ENCODE results near the gene PRDX5.

PRDX5 gene

GRCh38 chr11:64334764-64335735 lies 17.1 kb downstream of the PRDX5 start (continued):
- TF ChIP-seq INSM2 (tag by site-specific recombination; IDR thresholded peaks at IDR 0.05) (no peak), ZNF37A (tag by site-specific recombination; IDR thresholded peaks at IDR 0.05) (no peak), ZBTB26 (tag by site-specific recombination; optimal IDR thresholded peaks at IDR 0.05) (no peak), ZNF529 (tag by site-specific recombination; IDR thresholded peaks at IDR 0.05; ENCODE audit: insufficient replicate concordance) (no peak), ZNF202 (tag by site-specific recombination; IDR thresholded peaks at IDR 0.05; ENCODE audit: borderline replicate concordance) (no peak), ZNF324 (tag by site-specific recombination; IDR thresholded peaks at IDR 0.05) (peak; percentile 62; the same call in 1 of the 2 replicates), ZNF26 (tag by site-specific recombination; IDR thresholded peaks at IDR 0.05) (no peak), ZNF660 (tag by site-specific recombination; IDR thresholded peaks at IDR 0.05) (peak; percentile 36; the same call in 1 of the 2 replicates), REST (tag by site-specific recombination; IDR thresholded peaks at IDR 0.05) (no peak), ZBTB1 (tag by site-specific recombination; IDR thresholded peaks at IDR 0.05) (no peak), ZNF624 (tag by site-specific recombination; IDR thresholded peaks at IDR 0.05) (no peak), ZNF658 (tag by site-specific recombination; IDR thresholded peaks at IDR 0.05) (no peak), ZNF394 (tag by site-specific recombination; IDR thresholded peaks at IDR 0.05; ENCODE audit: borderline replicate concordance) (peak; percentile 59), ZNF792 (tag by site-specific recombination; IDR thresholded peaks at IDR 0.05) (no peak), ZNF623 (tag by site-specific recombination; IDR thresholded peaks at IDR 0.05) (no peak), ZNF2 (tag by site-specific recombination; IDR thresholded peaks at IDR 0.05) (no peak), PBX3 (CRISPR knock-in tag; IDR thresholded peaks at IDR 0.05) (no peak), OVOL3 (tag by site-specific recombination; IDR thresholded peaks at IDR 0.05) (no peak), ZBTB21 (tag by site-specific recombination; IDR thresholded peaks at IDR 0.05) (no peak), ZNF239 (tag by site-specific recombination; IDR thresholded peaks at IDR 0.05) (no peak), ZBTB10 (tag by site-specific recombination; IDR thresholded peaks at IDR 0.05) (no peak), ZFP37 (tag by site-specific recombination; IDR thresholded peaks at IDR 0.05) (no peak), ZNF521 (tag by site-specific recombination; IDR thresholded peaks at IDR 0.05) (no peak), ZNF221 (tag by site-specific recombination; IDR thresholded peaks at IDR 0.05; ENCODE audit: borderline replicate concordance) (no peak), ZNF398 (tag by site-specific recombination; IDR thresholded peaks at IDR 0.05) (0 out of 2 replicates have a peak, but pooled peaks have one; percentile 12)

All from HEK293 (cell line).